ENCODE data around the gene EPHB1. TPM values are rescaled to one million over a fixed set of nuclear protein-coding genes. Genes with fewer than 3 reads are reported as not detected.

EPHB1 gene
- polyA plus RNA-seq, 1 donor from 2014 or later = 18.7 TPM

DNA sequence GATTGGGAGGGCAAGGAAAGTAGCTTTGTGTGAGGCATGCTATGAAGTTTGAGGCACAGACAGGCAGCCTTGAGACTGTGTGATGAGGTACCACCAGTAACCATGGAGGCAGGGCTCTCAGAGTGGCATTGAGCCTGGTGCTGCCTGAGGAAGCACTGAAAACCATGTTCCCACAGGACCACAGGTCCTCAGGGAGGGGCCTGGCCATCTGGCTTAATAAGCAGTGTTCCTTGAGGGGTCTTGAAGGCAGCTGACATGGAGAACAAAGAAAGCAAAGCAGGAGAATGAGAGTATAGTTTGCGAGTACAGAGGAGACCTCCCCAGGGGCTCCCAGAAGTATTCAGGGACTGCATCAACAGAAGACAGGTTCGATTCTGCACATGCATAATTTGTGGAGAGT lies 346.6 kb downstream of the EPHB1 start:
- Histone ChIP-seq H3K9me2 (ENCODE audit: insufficient read depth, low read length) (no peaks in the 10 kb centered on the region), H3K79me2 (replicated peaks; ENCODE audit: insufficient read depth, low read length) (no peaks in the 10 kb centered on the region), H2AFZ (ENCODE audit: low read depth, low read length) (no peak overlapping the region), H3K4me2 (ENCODE audit: low read length) (no peak overlapping the region), H3K27me3 (ENCODE audit: insufficient read depth, low read depth, low read length) (no peaks in the 10 kb centered on the region), H3F3A (ENCODE audit: insufficient read depth, low read length, poor library complexity, severe bottlenecking) (no peaks in the 10 kb centered on the region), H3K9ac (ENCODE audit: low read length) (no peak overlapping the region), H3K27ac (ENCODE audit: low read length) (no peak overlapping the region), H3K9me3 (ENCODE audit: low read length) (no peaks in the 10 kb centered on the region), H4K20me1 (ENCODE audit: insufficient read depth) (no peaks in the 10 kb centered on the region), H3K4me3 (ENCODE audit: low read length) (no peak overlapping the region), H3K36me3 (ENCODE audit: insufficient read depth, low read length) (peaks cover 9% of the 10 kb centered on the region)
- TF ChIP-seq, protein P1, sequence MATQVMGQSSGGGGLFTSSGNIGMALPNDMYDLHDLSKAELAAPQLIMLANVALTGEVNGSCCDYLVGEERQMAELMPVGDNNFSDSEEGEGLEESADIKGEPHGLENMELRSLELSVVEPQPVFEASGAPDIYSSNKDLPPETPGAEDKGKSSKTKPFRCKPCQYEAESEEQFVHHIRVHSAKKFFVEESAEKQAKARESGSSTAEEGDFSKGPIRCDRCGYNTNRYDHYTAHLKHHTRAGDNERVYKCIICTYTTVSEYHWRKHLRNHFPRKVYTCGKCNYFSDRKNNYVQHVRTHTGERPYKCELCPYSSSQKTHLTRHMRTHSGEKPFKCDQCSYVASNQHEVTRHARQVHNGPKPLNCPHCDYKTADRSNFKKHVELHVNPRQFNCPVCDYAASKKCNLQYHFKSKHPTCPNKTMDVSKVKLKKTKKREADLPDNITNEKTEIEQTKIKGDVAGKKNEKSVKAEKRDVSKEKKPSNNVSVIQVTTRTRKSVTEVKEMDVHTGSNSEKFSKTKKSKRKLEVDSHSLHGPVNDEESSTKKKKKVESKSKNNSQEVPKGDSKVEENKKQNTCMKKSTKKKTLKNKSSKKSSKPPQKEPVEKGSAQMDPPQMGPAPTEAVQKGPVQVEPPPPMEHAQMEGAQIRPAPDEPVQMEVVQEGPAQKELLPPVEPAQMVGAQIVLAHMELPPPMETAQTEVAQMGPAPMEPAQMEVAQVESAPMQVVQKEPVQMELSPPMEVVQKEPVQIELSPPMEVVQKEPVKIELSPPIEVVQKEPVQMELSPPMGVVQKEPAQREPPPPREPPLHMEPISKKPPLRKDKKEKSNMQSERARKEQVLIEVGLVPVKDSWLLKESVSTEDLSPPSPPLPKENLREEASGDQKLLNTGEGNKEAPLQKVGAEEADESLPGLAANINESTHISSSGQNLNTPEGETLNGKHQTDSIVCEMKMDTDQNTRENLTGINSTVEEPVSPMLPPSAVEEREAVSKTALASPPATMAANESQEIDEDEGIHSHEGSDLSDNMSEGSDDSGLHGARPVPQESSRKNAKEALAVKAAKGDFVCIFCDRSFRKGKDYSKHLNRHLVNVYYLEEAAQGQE (IDR thresholded peaks at IDR 0.05; ENCODE audit: borderline replicate concordance) = no peak
- TF ChIP-seq MXI1 (conservative IDR thresholded peaks at IDR 0.05; ENCODE audit: poor library complexity, severe bottlenecking) = no peak
- TF ChIP-seq POLR2AphosphoS5 (IDR thresholded peaks at IDR 0.05) = no peak
- no peak for TF ChIP-seq EP300 (conservative IDR thresholded peaks at IDR 0.05; ENCODE audit: poor library complexity, severe bottlenecking)
- no peak for TF ChIP-seq TAF1 (IDR thresholded peaks at IDR 0.05; ENCODE audit: low read depth)
- TF ChIP-seq, protein P2, sequence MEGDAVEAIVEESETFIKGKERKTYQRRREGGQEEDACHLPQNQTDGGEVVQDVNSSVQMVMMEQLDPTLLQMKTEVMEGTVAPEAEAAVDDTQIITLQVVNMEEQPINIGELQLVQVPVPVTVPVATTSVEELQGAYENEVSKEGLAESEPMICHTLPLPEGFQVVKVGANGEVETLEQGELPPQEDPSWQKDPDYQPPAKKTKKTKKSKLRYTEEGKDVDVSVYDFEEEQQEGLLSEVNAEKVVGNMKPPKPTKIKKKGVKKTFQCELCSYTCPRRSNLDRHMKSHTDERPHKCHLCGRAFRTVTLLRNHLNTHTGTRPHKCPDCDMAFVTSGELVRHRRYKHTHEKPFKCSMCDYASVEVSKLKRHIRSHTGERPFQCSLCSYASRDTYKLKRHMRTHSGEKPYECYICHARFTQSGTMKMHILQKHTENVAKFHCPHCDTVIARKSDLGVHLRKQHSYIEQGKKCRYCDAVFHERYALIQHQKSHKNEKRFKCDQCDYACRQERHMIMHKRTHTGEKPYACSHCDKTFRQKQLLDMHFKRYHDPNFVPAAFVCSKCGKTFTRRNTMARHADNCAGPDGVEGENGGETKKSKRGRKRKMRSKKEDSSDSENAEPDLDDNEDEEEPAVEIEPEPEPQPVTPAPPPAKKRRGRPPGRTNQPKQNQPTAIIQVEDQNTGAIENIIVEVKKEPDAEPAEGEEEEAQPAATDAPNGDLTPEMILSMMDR (IDR thresholded peaks at IDR 0.05; ENCODE audit: poor library complexity, severe bottlenecking) = no peak
- no peak for TF ChIP-seq EZH2 (IDR thresholded peaks at IDR 0.05; ENCODE audit: borderline replicate concordance, insufficient read depth, low read length, poor library complexity, severe bottlenecking)
- TF ChIP-seq SMC3 (conservative IDR thresholded peaks at IDR 0.05; ENCODE audit: poor library complexity) = no peak
- TF ChIP-seq RAD21 (conservative IDR thresholded peaks at IDR 0.05) = no peak

GRCh38 chr3:135142530-135142929 lies 347.5 kb downstream of the EPHB1 start:
- Histone ChIP-seq H3K4me3 (ENCODE audit: low read length) (no peak overlapping the region), H3K79me2 (replicated peaks; ENCODE audit: insufficient read depth, low read length) (no peaks in the 10 kb centered on the region), H2AFZ (ENCODE audit: low read depth, low read length) (no peak overlapping the region), H3K9me2 (ENCODE audit: insufficient read depth, low read length) (no peaks in the 10 kb centered on the region), H3K27me3 (ENCODE audit: insufficient read depth, low read depth, low read length) (no peaks in the 10 kb centered on the region), H3K27ac (ENCODE audit: low read length) (no peak overlapping the region), H3K4me2 (ENCODE audit: low read length) (no peak overlapping the region), H3F3A (ENCODE audit: insufficient read depth, low read length, poor library complexity, severe bottlenecking) (no peaks in the 10 kb centered on the region), H3K9ac (ENCODE audit: low read length) (no peak overlapping the region), H4K20me1 (ENCODE audit: insufficient read depth) (no peaks in the 10 kb centered on the region), H3K36me3 (ENCODE audit: insufficient read depth, low read length) (peaks cover 9% of the 10 kb centered on the region), H3K9me3 (ENCODE audit: low read length) (no peaks in the 10 kb centered on the region)
- TF ChIP-seq RAD21 (conservative IDR thresholded peaks at IDR 0.05) (no peak), EZH2 (IDR thresholded peaks at IDR 0.05; ENCODE audit: borderline replicate concordance, insufficient read depth, low read length, poor library complexity, severe bottlenecking) (no peak), TAF1 (IDR thresholded peaks at IDR 0.05; ENCODE audit: low read depth) (no peak)
- TF ChIP-seq, protein P1 (IDR thresholded peaks at IDR 0.05; ENCODE audit: borderline replicate concordance) = no peak
